K562 (cell line): ENCODE measurements around the gene DPH7. TPM values are rescaled to one million over a fixed set of nuclear protein-coding genes. Genes with fewer than 3 reads are reported as not detected.

Source experiments
- NFIC ChIP-seq: fragments of 450-650 bp; IDR thresholded peaks from 2 replicates; pipeline ENCODE4 v1.6.1; 2017; ENCODE audit warnings: mild to moderate bottlenecking, inconsistent platforms
- polyA plus RNA-seq, 8 experiments: library from polyadenylated mRNA; depleted of rRNA in 4 of 8; stranded (reverse) in 5 of 8; unstranded in 3 of 8; fragments of >200 nt; fragmentation: Nextera tagmentation in 2 of 8; fragmentation: Illumina TruSeq in 1 of 8; extraction: Ambion mirVana in 2 of 8; extraction: Trizol in 1 of 8; gene quantifications; 2 replicates each; pipeline versions ENCODE4 v1.2.1 to v1.2.3, GENCODE V29; 2011 to 2014; ENCODE audit warnings: inconsistent platforms in 1 of 8, missing spikeins in 1 of 8
- total RNA-seq, 7 experiments: library from RNA; depleted of rRNA in 6 of 7; stranded (reverse); fragments of >200 nt in 6 of 7; fragmentation: Illumina TruSeq in 2 of 7; extraction: Trizol in 2 of 7; gene quantifications; 2 replicates each; pipeline versions ENCODE4 v1.2.1 to v1.2.3, GENCODE V29; 2011 to 2021; ENCODE audit warnings: low replicate concordance in 1 of 7
- TF ChIP-seq, protein P1 (sequence below): fragments of 450-650 bp; IDR thresholded peaks from 2 replicates; pipeline ENCODE4 v1.6.1; 2016; ENCODE audit warnings: mild to moderate bottlenecking, moderate library complexity
- TF ChIP-seq, protein P2 (sequence below): fragments of 250-450 bp; sonication (Bioruptor Pico); IDR thresholded peaks from 2 replicates; pipeline ENCODE4 v1.5.1; 2021; ENCODE audit warnings: mild to moderate bottlenecking
- TF ChIP-seq, protein P3 (sequence below), 2 experiments: fragments of 450-650 bp; IDR thresholded peaks; 2 replicates each; pipeline ENCODE4 v1.6.1; 2016; ENCODE audit warnings: mild to moderate bottlenecking in 2 of 2, borderline replicate concordance in 1 of 2, low read depth in 1 of 2, moderate library complexity in 1 of 2

The DPH7 gene
- total and polyA plus RNA-seq, 9 of the 15 experiments (the other 6 are each of a cell fraction or from before 2014, with no cell fraction given) = 13.9 to 68.6 (median 41.3) TPM

DNA sequence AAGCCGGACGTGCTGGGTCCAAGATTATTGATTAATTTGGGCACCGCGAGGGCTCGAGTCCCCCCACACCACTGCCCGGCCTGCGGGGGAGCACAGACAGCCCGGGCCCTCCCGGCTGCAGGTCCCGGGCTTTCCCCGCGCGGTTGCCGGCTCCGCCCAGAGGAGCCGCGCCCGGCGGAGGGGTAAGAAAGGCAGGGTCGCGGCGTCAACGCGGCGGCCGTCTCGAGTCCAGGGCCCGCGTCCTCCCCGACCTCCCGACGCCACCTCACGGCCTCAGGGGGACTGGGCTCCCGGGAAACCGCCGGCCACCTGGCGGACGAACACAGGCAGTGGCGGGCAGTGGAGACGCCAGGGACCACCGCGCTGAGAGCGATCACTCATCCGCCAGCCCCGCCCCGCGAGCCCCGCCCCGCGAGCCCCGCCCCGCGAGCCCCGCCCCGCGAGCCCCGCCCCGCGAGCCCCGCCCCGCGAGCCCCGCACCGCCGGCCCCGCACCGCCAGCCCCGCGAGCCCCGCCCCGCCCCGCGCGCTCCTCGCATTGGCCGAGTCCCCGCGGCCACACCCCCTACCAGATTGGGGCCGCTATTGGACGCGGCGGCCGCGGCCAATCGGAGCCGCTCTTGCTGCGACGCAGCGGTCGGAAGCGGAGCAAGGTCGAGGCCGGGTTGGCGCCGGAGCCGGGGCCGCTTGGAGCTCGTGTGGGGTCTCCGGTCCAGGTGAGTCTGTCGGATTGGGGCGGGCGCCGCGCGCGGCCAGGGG, 27.3 kb downstream of the DPH7 start, which contains the start of gene MRPL41 (continued):
- TF ChIP-seq, protein P1, sequence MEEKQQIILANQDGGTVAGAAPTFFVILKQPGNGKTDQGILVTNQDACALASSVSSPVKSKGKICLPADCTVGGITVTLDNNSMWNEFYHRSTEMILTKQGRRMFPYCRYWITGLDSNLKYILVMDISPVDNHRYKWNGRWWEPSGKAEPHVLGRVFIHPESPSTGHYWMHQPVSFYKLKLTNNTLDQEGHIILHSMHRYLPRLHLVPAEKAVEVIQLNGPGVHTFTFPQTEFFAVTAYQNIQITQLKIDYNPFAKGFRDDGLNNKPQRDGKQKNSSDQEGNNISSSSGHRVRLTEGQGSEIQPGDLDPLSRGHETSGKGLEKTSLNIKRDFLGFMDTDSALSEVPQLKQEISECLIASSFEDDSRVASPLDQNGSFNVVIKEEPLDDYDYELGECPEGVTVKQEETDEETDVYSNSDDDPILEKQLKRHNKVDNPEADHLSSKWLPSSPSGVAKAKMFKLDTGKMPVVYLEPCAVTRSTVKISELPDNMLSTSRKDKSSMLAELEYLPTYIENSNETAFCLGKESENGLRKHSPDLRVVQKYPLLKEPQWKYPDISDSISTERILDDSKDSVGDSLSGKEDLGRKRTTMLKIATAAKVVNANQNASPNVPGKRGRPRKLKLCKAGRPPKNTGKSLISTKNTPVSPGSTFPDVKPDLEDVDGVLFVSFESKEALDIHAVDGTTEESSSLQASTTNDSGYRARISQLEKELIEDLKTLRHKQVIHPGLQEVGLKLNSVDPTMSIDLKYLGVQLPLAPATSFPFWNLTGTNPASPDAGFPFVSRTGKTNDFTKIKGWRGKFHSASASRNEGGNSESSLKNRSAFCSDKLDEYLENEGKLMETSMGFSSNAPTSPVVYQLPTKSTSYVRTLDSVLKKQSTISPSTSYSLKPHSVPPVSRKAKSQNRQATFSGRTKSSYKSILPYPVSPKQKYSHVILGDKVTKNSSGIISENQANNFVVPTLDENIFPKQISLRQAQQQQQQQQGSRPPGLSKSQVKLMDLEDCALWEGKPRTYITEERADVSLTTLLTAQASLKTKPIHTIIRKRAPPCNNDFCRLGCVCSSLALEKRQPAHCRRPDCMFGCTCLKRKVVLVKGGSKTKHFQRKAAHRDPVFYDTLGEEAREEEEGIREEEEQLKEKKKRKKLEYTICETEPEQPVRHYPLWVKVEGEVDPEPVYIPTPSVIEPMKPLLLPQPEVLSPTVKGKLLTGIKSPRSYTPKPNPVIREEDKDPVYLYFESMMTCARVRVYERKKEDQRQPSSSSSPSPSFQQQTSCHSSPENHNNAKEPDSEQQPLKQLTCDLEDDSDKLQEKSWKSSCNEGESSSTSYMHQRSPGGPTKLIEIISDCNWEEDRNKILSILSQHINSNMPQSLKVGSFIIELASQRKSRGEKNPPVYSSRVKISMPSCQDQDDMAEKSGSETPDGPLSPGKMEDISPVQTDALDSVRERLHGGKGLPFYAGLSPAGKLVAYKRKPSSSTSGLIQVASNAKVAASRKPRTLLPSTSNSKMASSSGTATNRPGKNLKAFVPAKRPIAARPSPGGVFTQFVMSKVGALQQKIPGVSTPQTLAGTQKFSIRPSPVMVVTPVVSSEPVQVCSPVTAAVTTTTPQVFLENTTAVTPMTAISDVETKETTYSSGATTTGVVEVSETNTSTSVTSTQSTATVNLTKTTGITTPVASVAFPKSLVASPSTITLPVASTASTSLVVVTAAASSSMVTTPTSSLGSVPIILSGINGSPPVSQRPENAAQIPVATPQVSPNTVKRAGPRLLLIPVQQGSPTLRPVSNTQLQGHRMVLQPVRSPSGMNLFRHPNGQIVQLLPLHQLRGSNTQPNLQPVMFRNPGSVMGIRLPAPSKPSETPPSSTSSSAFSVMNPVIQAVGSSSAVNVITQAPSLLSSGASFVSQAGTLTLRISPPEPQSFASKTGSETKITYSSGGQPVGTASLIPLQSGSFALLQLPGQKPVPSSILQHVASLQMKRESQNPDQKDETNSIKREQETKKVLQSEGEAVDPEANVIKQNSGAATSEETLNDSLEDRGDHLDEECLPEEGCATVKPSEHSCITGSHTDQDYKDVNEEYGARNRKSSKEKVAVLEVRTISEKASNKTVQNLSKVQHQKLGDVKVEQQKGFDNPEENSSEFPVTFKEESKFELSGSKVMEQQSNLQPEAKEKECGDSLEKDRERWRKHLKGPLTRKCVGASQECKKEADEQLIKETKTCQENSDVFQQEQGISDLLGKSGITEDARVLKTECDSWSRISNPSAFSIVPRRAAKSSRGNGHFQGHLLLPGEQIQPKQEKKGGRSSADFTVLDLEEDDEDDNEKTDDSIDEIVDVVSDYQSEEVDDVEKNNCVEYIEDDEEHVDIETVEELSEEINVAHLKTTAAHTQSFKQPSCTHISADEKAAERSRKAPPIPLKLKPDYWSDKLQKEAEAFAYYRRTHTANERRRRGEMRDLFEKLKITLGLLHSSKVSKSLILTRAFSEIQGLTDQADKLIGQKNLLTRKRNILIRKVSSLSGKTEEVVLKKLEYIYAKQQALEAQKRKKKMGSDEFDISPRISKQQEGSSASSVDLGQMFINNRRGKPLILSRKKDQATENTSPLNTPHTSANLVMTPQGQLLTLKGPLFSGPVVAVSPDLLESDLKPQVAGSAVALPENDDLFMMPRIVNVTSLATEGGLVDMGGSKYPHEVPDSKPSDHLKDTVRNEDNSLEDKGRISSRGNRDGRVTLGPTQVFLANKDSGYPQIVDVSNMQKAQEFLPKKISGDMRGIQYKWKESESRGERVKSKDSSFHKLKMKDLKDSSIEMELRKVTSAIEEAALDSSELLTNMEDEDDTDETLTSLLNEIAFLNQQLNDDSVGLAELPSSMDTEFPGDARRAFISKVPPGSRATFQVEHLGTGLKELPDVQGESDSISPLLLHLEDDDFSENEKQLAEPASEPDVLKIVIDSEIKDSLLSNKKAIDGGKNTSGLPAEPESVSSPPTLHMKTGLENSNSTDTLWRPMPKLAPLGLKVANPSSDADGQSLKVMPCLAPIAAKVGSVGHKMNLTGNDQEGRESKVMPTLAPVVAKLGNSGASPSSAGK = no peak
- TF ChIP-seq, protein P2, sequence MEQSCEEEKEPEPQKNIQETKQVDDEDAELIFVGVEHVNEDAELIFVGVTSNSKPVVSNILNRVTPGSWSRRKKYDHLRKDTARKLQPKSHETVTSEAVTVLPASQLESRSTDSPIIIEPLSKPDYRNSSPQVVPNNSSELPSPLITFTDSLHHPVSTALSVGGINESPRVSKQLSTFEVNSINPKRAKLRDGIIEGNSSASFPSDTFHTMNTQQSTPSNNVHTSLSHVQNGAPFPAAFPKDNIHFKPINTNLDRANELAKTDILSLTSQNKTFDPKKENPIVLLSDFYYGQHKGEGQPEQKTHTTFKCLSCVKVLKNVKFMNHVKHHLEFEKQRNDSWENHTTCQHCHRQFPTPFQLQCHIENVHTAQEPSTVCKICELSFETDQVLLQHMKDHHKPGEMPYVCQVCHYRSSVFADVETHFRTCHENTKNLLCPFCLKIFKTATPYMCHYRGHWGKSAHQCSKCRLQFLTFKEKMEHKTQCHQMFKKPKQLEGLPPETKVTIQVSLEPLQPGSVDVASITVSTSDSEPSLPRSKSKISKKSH = no peak
- TF ChIP-seq, protein P3, sequence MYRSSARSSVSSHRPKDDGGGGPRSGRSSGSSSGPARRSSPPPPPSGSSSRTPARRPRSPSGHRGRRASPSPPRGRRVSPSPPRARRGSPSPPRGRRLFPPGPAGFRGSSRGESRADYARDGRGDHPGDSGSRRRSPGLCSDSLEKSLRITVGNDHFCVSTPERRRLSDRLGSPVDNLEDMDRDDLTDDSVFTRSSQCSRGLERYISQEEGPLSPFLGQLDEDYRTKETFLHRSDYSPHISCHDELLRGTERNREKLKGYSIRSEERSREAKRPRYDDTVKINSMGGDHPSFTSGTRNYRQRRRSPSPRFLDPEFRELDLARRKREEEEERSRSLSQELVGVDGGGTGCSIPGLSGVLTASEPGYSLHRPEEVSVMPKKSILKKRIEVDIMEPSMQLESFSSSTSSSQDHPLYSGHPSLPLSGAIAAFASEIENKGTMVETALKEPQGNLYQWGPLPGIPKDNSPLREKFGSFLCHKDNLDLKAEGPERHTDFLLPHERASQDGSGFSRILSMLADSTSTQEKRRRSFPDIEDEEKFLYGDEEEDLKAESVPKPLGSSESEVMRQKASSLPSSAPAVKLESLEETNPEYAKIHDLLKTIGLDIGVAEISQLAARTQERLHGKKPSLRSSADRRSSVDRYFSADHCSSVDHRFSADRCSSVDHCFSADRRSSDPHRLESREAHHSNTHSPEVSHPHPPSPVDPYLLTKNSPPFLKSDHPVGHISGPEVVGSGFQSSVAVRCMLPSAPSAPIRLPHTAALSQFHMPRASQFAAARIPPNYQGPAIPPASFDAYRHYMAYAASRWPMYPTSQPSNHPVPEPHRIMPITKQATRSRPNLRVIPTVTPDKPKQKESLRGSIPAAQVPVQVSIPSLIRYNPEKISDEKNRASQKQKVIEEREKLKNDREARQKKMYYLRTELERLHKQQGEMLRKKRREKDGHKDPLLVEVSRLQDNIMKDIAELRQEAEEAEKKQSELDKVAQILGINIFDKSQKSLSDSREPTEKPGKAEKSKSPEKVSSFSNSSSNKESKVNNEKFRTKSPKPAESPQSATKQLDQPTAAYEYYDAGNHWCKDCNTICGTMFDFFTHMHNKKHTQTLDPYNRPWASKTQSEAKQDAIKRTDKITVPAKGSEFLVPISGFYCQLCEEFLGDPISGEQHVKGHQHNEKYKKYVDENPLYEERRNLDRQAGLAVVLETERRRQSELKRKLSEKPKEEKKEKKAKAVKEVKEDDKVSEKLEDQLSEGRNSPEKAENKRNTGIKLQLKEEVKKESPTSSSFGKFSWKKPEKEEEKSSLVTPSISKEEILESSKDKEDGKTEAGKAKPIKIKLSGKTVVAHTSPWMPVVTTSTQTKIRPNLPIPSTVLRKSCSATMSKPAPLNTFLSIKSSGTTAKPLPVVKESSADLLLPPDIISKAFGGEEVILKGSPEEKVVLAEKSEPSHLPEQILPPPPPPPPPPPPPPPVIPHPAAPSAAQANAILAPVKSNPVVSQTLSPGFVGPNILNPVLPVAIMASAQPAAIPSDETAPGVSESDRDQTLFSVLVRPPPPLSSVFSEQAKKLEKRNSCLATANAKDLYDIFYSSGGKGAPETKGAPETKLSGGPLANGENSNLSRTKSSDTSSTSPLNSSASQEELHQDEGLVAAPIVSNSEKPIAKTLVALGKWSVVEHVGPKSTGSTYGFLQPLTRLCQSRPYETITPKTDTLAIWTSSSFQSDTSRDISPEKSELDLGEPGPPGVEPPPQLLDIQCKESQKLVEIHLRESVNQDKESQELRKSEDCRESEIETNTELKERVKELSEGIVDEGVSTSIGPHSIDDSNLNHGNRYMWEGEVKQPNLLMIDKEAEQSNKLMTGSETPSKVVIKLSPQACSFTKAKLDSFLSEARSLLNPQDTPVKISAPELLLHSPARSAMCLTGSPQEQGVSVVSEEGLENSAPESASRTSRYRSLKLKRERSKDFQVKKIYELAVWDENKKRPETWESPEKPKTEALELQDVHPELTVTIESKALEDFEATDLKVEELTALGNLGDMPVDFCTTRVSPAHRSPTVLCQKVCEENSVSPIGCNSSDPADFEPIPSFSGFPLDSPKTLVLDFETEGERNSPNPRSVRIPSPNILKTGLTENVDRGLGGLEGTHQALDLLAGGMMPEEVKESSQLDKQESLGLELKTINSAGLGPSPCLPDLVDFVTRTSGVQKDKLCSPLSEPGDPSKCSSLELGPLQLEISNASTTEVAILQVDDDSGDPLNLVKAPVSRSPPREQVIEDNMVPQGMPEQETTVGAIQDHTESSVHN (IDR thresholded peaks at IDR 0.05; ENCODE audit: borderline replicate concordance in 1 of 2, low read depth in 1 of 2) = no peak
- TF ChIP-seq NFIC = 0 out of 2 replicates have a peak, but pooled peaks have one; percentile 28
